HEK293 (cell line): ENCODE measurements around the gene STPG3.

ENCODE experiments used
- GLI2 ChIP-seq: fragments of 450-650 bp; formaldehyde crosslinking; IDR thresholded peaks from 2 replicates; pipeline ENCODE4; 2017; ENCODE audit warnings: missing biosample characterization, missing genetic modification characterization, low read depth, borderline replicate concordance
- GLI4 ChIP-seq: fragments of 450-650 bp; formaldehyde crosslinking; IDR thresholded peaks from 2 replicates; pipeline ENCODE4 v1.5.1; 2016; ENCODE audit warnings: missing biosample characterization, missing genetic modification characterization
- GLIS2 ChIP-seq: fragments of 450-650 bp; formaldehyde crosslinking; IDR thresholded peaks from 2 replicates; pipeline ENCODE4 v1.5.1; 2016; ENCODE audit warnings: missing biosample characterization, missing genetic modification characterization
- KLF9 ChIP-seq: fragments of 450-650 bp; formaldehyde crosslinking; IDR thresholded peaks from 2 replicates; pipeline ENCODE4 v1.5.1; 2016; ENCODE audit warnings: missing biosample characterization, missing genetic modification characterization, low read depth
- OVOL3 ChIP-seq: fragments of 450-650 bp; formaldehyde crosslinking; IDR thresholded peaks from 2 replicates; pipeline ENCODE4 v1.5.1; 2016; ENCODE audit warnings: missing biosample characterization, missing genetic modification characterization
- SP3 ChIP-seq: fragments of 450-650 bp; formaldehyde crosslinking; IDR thresholded peaks from 2 replicates; pipeline ENCODE4 v1.5.1; 2016; ENCODE audit warnings: missing biosample characterization, missing genetic modification characterization
- YY1 ChIP-seq: fragments of 450-650 bp; formaldehyde crosslinking; IDR thresholded peaks from 2 replicates; pipeline ENCODE4 v1.5.1; 2018; ENCODE audit warnings: missing biosample characterization, missing genetic modification characterization
- YY2 ChIP-seq: fragments of 450-650 bp; formaldehyde crosslinking; IDR thresholded peaks from 2 replicates; pipeline ENCODE4 v1.5.1; 2016; ENCODE audit warnings: missing biosample characterization, missing genetic modification characterization
- ZNF155 ChIP-seq: fragments of 450-650 bp; formaldehyde crosslinking; IDR thresholded peaks from 2 replicates; pipeline ENCODE4 v1.5.1; 2016; ENCODE audit warnings: missing biosample characterization, missing genetic modification characterization
- ZNF174 ChIP-seq: fragments of 450-650 bp; formaldehyde crosslinking; IDR thresholded peaks from 2 replicates; pipeline ENCODE4 v1.5.0; 2017; ENCODE audit warnings: missing biosample characterization, mild to moderate bottlenecking, missing genetic modification characterization
- ZNF248 ChIP-seq: fragments of 450-650 bp; formaldehyde crosslinking; IDR thresholded peaks from 2 replicates; pipeline ENCODE4 v1.5.1; 2017; ENCODE audit warnings: missing biosample characterization, missing genetic modification characterization
- ZNF350 ChIP-seq: fragments of 450-650 bp; formaldehyde crosslinking; IDR thresholded peaks from 2 replicates; pipeline ENCODE4 v1.5.0; 2017; ENCODE audit warnings: missing biosample characterization, mild to moderate bottlenecking, missing genetic modification characterization
- ZNF394 ChIP-seq: fragments of 450-650 bp; formaldehyde crosslinking; IDR thresholded peaks from 2 replicates; pipeline ENCODE4 v1.5.1; 2016; ENCODE audit warnings: missing biosample characterization, missing genetic modification characterization, mild to moderate bottlenecking, moderate library complexity, borderline replicate concordance
- ZNF610 ChIP-seq: fragments of 450-650 bp; formaldehyde crosslinking; IDR thresholded peaks from 2 replicates; pipeline ENCODE4 v1.5.1; 2016; ENCODE audit warnings: missing biosample characterization, missing genetic modification characterization, borderline replicate concordance
- TF ChIP-seq, protein P1 (sequence below): fragments of 450-650 bp; formaldehyde crosslinking; IDR thresholded peaks from 2 replicates; pipeline ENCODE4 v1.5.1; 2016; ENCODE audit warnings: missing biosample characterization, missing genetic modification characterization
- TF ChIP-seq, protein P2 (sequence below): fragments of 450-650 bp; formaldehyde crosslinking; optimal IDR thresholded peaks from 2 replicates; pipeline ENCODE3; 2016; ENCODE audit warnings: missing biosample characterization, mild to moderate bottlenecking, missing genetic modification characterization
- TF ChIP-seq, protein P3 (sequence below): fragments of 450-650 bp; formaldehyde crosslinking; IDR thresholded peaks from 2 replicates; pipeline ENCODE4 v1.5.1; 2016; ENCODE audit warnings: missing biosample characterization, missing genetic modification characterization
- TF ChIP-seq, protein P4 (sequence below): fragments of 450-650 bp; formaldehyde crosslinking; conservative IDR thresholded peaks from 2 replicates; pipeline ENCODE4 v1.5.1; 2016; ENCODE audit warnings: low read depth, missing biosample characterization, missing genetic modification characterization
- TF ChIP-seq, protein P5 (sequence below): fragments of 450-650 bp; formaldehyde crosslinking; IDR thresholded peaks from 2 replicates; pipeline ENCODE4 v1.5.1; 2016; ENCODE audit warnings: missing biosample characterization, missing genetic modification characterization
- TF ChIP-seq, protein P6 (sequence below): fragments of 450-650 bp; formaldehyde crosslinking; IDR thresholded peaks from 2 replicates; pipeline ENCODE4 v1.5.1; 2016; ENCODE audit warnings: missing biosample characterization, missing genetic modification characterization
- TF ChIP-seq, protein P7 (sequence below): IDR thresholded peaks from 2 replicates; pipeline ENCODE4 v1.6.1; 2011; ENCODE audit warnings: mild to moderate bottlenecking, low read depth, low read length, borderline replicate concordance

STPG3 gene

DNA sequence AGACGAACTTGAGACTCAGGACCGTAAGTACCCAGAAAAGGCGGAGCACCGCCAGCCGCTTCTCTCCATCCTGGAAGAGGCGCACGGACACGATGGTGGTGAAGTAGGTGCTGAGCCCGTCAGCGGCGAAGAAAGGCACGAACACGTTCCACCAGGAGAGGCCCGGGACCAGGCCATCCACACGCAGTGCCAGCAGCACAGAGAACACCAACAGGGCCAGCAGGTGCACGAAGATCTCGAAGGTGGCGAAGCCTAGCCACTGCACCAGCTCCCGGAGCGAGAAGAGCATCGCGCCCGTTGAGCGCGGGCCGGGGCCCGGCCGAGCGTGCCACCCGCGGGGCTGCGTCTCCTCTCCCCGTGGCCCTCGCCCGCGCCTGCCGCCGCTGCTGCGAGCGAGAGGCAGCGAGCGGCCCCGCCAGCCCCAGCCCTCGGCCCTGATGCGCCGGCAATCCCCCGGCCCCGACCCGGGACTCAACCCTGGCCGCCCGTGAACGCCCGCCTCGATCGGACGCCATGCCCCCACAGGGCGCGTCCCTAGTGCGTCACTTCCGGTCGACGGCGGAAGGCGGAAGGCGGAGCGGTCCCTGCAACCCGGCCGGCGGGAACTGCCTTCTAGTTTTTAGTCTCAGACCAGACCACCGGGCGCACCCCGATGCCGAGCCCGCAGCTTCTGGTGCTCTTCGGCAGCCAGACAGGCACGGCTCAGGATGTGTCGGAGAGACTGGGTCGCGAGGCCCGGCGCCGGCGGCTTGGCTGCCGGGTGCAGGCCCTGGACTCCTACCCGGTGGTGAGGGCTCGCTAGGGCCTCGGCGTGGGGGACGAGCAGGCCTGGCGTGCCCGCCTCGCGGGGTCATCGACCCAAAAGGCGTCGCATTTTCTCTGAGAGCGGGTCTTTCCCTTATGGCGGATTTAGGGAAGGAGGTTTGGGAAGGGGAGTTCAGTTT is 45.7 kb upstream of the STPG3 start, which contains the start of the genes NDOR1 and TMEM203 (continued):
- TF ChIP-seq, protein P1, sequence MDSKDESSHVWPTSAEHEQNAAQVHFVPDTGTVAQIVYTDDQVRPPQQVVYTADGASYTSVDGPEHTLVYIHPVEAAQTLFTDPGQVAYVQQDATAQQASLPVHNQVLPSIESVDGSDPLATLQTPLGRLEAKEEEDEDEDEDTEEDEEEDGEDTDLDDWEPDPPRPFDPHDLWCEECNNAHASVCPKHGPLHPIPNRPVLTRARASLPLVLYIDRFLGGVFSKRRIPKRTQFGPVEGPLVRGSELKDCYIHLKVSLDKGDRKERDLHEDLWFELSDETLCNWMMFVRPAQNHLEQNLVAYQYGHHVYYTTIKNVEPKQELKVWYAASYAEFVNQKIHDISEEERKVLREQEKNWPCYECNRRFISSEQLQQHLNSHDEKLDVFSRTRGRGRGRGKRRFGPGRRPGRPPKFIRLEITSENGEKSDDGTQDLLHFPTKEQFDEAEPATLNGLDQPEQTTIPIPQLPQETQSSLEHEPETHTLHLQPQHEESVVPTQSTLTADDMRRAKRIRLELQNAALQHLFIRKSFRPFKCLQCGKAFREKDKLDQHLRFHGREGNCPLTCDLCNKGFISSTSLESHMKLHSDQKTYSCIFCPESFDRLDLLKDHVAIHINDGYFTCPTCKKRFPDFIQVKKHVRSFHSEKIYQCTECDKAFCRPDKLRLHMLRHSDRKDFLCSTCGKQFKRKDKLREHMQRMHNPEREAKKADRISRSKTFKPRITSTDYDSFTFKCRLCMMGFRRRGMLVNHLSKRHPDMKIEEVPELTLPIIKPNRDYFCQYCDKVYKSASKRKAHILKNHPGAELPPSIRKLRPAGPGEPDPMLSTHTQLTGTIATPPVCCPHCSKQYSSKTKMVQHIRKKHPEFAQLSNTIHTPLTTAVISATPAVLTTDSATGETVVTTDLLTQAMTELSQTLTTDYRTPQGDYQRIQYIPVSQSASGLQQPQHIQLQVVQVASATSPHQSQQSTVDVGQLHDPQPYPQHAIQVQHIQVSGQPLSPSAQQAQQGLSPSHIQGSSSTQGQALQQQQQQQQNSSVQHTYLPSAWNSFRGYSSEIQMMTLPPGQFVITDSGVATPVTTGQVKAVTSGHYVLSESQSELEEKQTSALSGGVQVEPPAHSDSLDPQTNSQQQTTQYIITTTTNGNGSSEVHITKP (tag by site-specific recombination): peak; percentile 52
- TF ChIP-seq GLI2 (tag by site-specific recombination) (no peak), ZNF350 (tag by site-specific recombination) (no peak), ZNF610 (0 out of 2 replicates have a peak, but pooled peaks have one; percentile 49), OVOL3 (tag by site-specific recombination) (no peak), SP3 (peak; percentile 75), ZNF394 (tag by site-specific recombination) (0 out of 2 replicates have a peak, but pooled peaks have one; percentile 21), GLI4 (tag by site-specific recombination) (no peak), YY1 (tag by site-specific recombination) (peak; percentile 90), ZNF174 (no peak), KLF9 (0 out of 2 replicates have a peak, but pooled peaks have one; percentile 18), ZNF155 (tag by site-specific recombination) (no peak), GLIS2 (tag by site-specific recombination) (peak; percentile 58), ZNF248 (tag by site-specific recombination) (no peak), YY2 (peak; percentile 82)
- TF ChIP-seq, protein P2, sequence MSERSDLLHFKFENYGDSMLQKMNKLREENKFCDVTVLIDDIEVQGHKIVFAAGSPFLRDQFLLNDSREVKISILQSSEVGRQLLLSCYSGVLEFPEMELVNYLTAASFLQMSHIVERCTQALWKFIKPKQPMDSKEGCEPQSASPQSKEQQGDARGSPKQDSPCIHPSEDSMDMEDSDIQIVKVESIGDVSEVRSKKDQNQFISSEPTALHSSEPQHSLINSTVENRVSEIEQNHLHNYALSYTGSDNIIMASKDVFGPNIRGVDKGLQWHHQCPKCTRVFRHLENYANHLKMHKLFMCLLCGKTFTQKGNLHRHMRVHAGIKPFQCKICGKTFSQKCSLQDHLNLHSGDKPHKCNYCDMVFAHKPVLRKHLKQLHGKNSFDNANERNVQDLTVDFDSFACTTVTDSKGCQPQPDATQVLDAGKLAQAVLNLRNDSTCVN (tag by site-specific recombination): peak; percentile 79
- TF ChIP-seq, protein P3, sequence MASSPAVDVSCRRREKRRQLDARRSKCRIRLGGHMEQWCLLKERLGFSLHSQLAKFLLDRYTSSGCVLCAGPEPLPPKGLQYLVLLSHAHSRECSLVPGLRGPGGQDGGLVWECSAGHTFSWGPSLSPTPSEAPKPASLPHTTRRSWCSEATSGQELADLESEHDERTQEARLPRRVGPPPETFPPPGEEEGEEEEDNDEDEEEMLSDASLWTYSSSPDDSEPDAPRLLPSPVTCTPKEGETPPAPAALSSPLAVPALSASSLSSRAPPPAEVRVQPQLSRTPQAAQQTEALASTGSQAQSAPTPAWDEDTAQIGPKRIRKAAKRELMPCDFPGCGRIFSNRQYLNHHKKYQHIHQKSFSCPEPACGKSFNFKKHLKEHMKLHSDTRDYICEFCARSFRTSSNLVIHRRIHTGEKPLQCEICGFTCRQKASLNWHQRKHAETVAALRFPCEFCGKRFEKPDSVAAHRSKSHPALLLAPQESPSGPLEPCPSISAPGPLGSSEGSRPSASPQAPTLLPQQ (tag by site-specific recombination): peak; percentile 44; the same call in 1 of the 2 replicates
- TF ChIP-seq, protein P4, sequence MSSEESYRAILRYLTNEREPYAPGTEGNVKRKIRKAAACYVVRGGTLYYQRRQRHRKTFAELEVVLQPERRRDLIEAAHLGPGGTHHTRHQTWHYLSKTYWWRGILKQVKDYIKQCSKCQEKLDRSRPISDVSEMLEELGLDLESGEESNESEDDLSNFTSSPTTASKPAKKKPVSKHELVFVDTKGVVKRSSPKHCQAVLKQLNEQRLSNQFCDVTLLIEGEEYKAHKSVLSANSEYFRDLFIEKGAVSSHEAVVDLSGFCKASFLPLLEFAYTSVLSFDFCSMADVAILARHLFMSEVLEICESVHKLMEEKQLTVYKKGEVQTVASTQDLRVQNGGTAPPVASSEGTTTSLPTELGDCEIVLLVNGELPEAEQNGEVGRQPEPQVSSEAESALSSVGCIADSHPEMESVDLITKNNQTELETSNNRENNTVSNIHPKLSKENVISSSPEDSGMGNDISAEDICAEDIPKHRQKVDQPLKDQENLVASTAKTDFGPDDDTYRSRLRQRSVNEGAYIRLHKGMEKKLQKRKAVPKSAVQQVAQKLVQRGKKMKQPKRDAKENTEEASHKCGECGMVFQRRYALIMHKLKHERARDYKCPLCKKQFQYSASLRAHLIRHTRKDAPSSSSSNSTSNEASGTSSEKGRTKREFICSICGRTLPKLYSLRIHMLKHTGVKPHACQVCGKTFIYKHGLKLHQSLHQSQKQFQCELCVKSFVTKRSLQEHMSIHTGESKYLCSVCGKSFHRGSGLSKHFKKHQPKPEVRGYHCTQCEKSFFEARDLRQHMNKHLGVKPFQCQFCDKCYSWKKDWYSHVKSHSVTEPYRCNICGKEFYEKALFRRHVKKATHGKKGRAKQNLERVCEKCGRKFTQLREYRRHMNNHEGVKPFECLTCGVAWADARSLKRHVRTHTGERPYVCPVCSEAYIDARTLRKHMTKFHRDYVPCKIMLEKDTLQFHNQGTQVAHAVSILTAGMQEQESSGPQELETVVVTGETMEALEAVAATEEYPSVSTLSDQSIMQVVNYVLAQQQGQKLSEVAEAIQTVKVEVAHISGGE (tag by site-specific recombination): peak; percentile 97
- TF ChIP-seq, protein P5, sequence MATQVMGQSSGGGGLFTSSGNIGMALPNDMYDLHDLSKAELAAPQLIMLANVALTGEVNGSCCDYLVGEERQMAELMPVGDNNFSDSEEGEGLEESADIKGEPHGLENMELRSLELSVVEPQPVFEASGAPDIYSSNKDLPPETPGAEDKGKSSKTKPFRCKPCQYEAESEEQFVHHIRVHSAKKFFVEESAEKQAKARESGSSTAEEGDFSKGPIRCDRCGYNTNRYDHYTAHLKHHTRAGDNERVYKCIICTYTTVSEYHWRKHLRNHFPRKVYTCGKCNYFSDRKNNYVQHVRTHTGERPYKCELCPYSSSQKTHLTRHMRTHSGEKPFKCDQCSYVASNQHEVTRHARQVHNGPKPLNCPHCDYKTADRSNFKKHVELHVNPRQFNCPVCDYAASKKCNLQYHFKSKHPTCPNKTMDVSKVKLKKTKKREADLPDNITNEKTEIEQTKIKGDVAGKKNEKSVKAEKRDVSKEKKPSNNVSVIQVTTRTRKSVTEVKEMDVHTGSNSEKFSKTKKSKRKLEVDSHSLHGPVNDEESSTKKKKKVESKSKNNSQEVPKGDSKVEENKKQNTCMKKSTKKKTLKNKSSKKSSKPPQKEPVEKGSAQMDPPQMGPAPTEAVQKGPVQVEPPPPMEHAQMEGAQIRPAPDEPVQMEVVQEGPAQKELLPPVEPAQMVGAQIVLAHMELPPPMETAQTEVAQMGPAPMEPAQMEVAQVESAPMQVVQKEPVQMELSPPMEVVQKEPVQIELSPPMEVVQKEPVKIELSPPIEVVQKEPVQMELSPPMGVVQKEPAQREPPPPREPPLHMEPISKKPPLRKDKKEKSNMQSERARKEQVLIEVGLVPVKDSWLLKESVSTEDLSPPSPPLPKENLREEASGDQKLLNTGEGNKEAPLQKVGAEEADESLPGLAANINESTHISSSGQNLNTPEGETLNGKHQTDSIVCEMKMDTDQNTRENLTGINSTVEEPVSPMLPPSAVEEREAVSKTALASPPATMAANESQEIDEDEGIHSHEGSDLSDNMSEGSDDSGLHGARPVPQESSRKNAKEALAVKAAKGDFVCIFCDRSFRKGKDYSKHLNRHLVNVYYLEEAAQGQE (tag by site-specific recombination): peak; percentile 16; the same call in 1 of the 2 replicates
- TF ChIP-seq, protein P6, sequence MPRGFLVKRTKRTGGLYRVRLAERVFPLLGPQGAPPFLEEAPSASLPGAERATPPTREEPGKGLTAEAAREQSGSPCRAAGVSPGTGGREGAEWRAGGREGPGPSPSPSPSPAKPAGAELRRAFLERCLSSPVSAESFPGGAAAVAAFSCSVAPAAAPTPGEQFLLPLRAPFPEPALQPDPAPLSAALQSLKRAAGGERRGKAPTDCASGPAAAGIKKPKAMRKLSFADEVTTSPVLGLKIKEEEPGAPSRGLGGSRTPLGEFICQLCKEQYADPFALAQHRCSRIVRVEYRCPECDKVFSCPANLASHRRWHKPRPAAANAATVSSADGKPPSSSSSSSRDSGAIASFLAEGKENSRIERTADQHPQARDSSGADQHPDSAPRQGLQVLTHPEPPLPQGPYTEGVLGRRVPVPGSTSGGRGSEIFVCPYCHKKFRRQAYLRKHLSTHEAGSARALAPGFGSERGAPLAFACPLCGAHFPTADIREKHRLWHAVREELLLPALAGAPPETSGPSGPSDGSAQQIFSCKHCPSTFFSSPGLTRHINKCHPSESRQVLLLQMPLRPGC (tag by site-specific recombination): peak; percentile 19; the same call in 1 of the 2 replicates
- TF ChIP-seq, protein P7, sequence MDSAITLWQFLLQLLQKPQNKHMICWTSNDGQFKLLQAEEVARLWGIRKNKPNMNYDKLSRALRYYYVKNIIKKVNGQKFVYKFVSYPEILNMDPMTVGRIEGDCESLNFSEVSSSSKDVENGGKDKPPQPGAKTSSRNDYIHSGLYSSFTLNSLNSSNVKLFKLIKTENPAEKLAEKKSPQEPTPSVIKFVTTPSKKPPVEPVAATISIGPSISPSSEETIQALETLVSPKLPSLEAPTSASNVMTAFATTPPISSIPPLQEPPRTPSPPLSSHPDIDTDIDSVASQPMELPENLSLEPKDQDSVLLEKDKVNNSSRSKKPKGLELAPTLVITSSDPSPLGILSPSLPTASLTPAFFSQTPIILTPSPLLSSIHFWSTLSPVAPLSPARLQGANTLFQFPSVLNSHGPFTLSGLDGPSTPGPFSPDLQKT: no peak; the same call in 1 of the 2 replicates
